Measurements from ENCODE around the gene OTC. TPM values are rescaled to one million over a fixed set of nuclear protein-coding genes. Genes with fewer than 3 reads are reported as not detected.

OTC gene
- total RNA-seq, 1 donor from 2014 or later: not detected

GRCh38 chrX:38356401-38356800 lies 4.0 kb downstream of the OTC start:
- Histone ChIP-seq H3K79me2 (ENCODE audit: low read depth) (no peaks in the 10 kb centered on the region), H3K9me3 (ENCODE audit: low read depth) (peaks cover 6% of the 10 kb centered on the region), H2AFZ (replicated peaks) (no peak overlapping the region), H3F3A (ENCODE audit: low read depth) (no peaks in the 10 kb centered on the region), H4K20me1 (ENCODE audit: low read depth) (no peaks in the 10 kb centered on the region), H3K36me3 (no peaks in the 10 kb centered on the region), H3K27me3 (no peaks in the 10 kb centered on the region), H3K27ac (no peak overlapping the region), H3K4me1 (no peaks in the 10 kb centered on the region), H3K4me3 (no peak overlapping the region), H3K4me2 (no peak overlapping the region), H3K9ac (no peak overlapping the region)
- H3K27ac Mint-ChIP-seq: no peak overlapping the region
- no peaks in the 10 kb centered on the region for H3K27me3 Mint-ChIP-seq (ENCODE audit: insufficient read depth, low read depth)
- H3K9me3 Mint-ChIP-seq: no peaks in the 10 kb centered on the region
- H3K4me3 Mint-ChIP-seq: no peak overlapping the region
- H3K4me1 Mint-ChIP-seq: no peaks in the 10 kb centered on the region
- DNase-seq (ENCODE audit: low spot score): no peak
- no peaks in the 10 kb centered on the region for H3K36me3 Mint-ChIP-seq
- TF ChIP-seq EZH2 (IDR thresholded peaks at IDR 0.05) (no peak), CTCF (IDR thresholded peaks at IDR 0.05) (no peak), EZH2phosphoT487 (IDR thresholded peaks at IDR 0.05) (no peak)

- peaks cover 6% of the 10 kb centered on the region for H3K9me3 ChIP-seq (ENCODE audit: low read depth)
- no peak for DNase-seq (ENCODE audit: low spot score)
- no peak overlapping the region for H2AFZ ChIP-seq (replicated peaks)
- H3K4me2 ChIP-seq: no peak overlapping the region
- H3K36me3 ChIP-seq: no peaks in the 10 kb centered on the region
- H3K27me3 ChIP-seq: no peaks in the 10 kb centered on the region
- no peak overlapping the region for H3K4me3 Mint-ChIP-seq
- no peaks in the 10 kb centered on the region for H3F3A ChIP-seq (ENCODE audit: low read depth)
- H3K27me3 Mint-ChIP-seq (ENCODE audit: insufficient read depth, low read depth): no peaks in the 10 kb centered on the region
- H3K27ac Mint-ChIP-seq: no peak overlapping the region
- no peaks in the 10 kb centered on the region for H3K36me3 Mint-ChIP-seq
- no peak overlapping the region for H3K4me3 ChIP-seq
- H3K27ac ChIP-seq: no peak overlapping the region
- H3K79me2 ChIP-seq (ENCODE audit: low read depth): no peaks in the 10 kb centered on the region
- no peaks in the 10 kb centered on the region for H4K20me1 ChIP-seq (ENCODE audit: low read depth)
- no peaks in the 10 kb centered on the region for H3K4me1 Mint-ChIP-seq
- no peaks in the 10 kb centered on the region for H3K4me1 ChIP-seq
- H3K9me3 Mint-ChIP-seq: no peaks in the 10 kb centered on the region
- no peak overlapping the region for H3K9ac ChIP-seq
- TF ChIP-seq EZH2phosphoT487 (IDR thresholded peaks at IDR 0.05): no peak
- TF ChIP-seq EZH2 (IDR thresholded peaks at IDR 0.05): no peak
- no peak for TF ChIP-seq CTCF (IDR thresholded peaks at IDR 0.05)
Observed at GRCh38 chrX:38357747-38358673, 5.6 kb downstream of the OTC start.

GRCh38 chrX:38363046-38363445 lies 10.6 kb downstream of the OTC start:
- no peak overlapping the region for H3K4me3 ChIP-seq
- H4K20me1 ChIP-seq (ENCODE audit: low read depth): no peaks in the 10 kb centered on the region
- no peak for TF ChIP-seq EZH2 (IDR thresholded peaks at IDR 0.05)
- TF ChIP-seq EZH2phosphoT487 (IDR thresholded peaks at IDR 0.05): no peak
- no peak overlapping the region for H2AFZ ChIP-seq (replicated peaks)
- H3K27me3 ChIP-seq: no peaks in the 10 kb centered on the region
- H3K9ac ChIP-seq: no peak overlapping the region
- H3K27ac ChIP-seq: no peak overlapping the region
- no peaks in the 10 kb centered on the region for H3K4me1 ChIP-seq
- H3K36me3 ChIP-seq: no peaks in the 10 kb centered on the region
- Mint-ChIP-seq H3K27me3 (ENCODE audit: insufficient read depth, low read depth) (no peaks in the 10 kb centered on the region), H3K27ac (no peak overlapping the region), H3K36me3 (no peaks in the 10 kb centered on the region), H3K4me3 (no peak overlapping the region), H3K4me1 (no peaks in the 10 kb centered on the region), H3K9me3 (no peaks in the 10 kb centered on the region)
- DNase-seq (ENCODE audit: low spot score): no peak
- no peaks in the 10 kb centered on the region for H3F3A ChIP-seq (ENCODE audit: low read depth)
- H3K79me2 ChIP-seq (ENCODE audit: low read depth): no peaks in the 10 kb centered on the region
- no peaks in the 10 kb centered on the region for H3K9me3 ChIP-seq (ENCODE audit: low read depth)
- H3K4me2 ChIP-seq: no peak overlapping the region

GRCh38 chrX:38365954-38366353 lies 13.6 kb downstream of the OTC start:
- DNase-seq (ENCODE audit: low spot score): no peak
- no peak for TF ChIP-seq EZH2phosphoT487 (IDR thresholded peaks at IDR 0.05)
- TF ChIP-seq EZH2 (IDR thresholded peaks at IDR 0.05): no peak
- no peak for TF ChIP-seq CTCF (IDR thresholded peaks at IDR 0.05)
- no peak overlapping the region for H3K27ac Mint-ChIP-seq
- H3K4me3 Mint-ChIP-seq: no peak overlapping the region
- Histone ChIP-seq H3K79me2 (ENCODE audit: low read depth) (no peaks in the 10 kb centered on the region), H3K9ac (no peak overlapping the region), H2AFZ (replicated peaks) (no peak overlapping the region), H3K9me3 (ENCODE audit: low read depth) (no peaks in the 10 kb centered on the region), H3K27ac (no peak overlapping the region), H3K36me3 (no peaks in the 10 kb centered on the region), H3K4me2 (no peak overlapping the region), H4K20me1 (ENCODE audit: low read depth) (no peaks in the 10 kb centered on the region), H3K4me1 (no peaks in the 10 kb centered on the region), H3F3A (ENCODE audit: low read depth) (no peaks in the 10 kb centered on the region), H3K27me3 (no peaks in the 10 kb centered on the region), H3K4me3 (no peak overlapping the region)
- no peaks in the 10 kb centered on the region for H3K4me1 Mint-ChIP-seq
- H3K27me3 Mint-ChIP-seq (ENCODE audit: insufficient read depth, low read depth): no peaks in the 10 kb centered on the region
- H3K36me3 Mint-ChIP-seq: no peaks in the 10 kb centered on the region
- H3K9me3 Mint-ChIP-seq: no peaks in the 10 kb centered on the region
